ENCODE data around the gene CDK19. TPM values are rescaled to one million over a fixed set of nuclear protein-coding genes. Genes with fewer than 3 reads are reported as not detected.
A peak's percentile ranks its signal among the peaks of the same experiment; 100 is the strongest.
"Not testable (repeated sequence)": the region's sequence is repeated elsewhere in the genome, so short reads cannot be mapped to it uniquely, and the experiment has no call there.

The CDK19 gene
- total and polyA plus RNA-seq, 7 experiments from 2014 or later: 1.3 to 24.4 (median 20.4) TPM

GRCh38 chr6:110728501-110728900 lies 86.8 kb downstream of the CDK19 start:
- Histone ChIP-seq H3K36me3 (ENCODE audit: control insufficient read depth in 2 of 3, insufficient read depth in 3 of 3, low read length in 3 of 3) (no peaks in the 10 kb centered on the region), H3K9me3 (ENCODE audit: control insufficient read depth in 2 of 3, low read length in 3 of 3) (no peaks in the 10 kb centered on the region), H3K4me1 (ENCODE audit: control insufficient read depth in 2 of 2, insufficient read depth in 2 of 2, low read length in 2 of 2) (no peaks in the 10 kb centered on the region), H3K4me3 (ENCODE audit: low read length) (no peak overlapping the region), H3K27me3 (ENCODE audit: control insufficient read depth in 2 of 2, insufficient read depth in 2 of 2, low read length in 2 of 2) (no peaks in the 10 kb centered on the region), H3K27ac (ENCODE audit: low read depth, low read length) (no peak overlapping the region)
- no peaks in the 10 kb centered on the region for H3K9me3 Mint-ChIP-seq
- no peaks in the 10 kb centered on the region for H3K27me3 Mint-ChIP-seq
- ChIA-PET CTCF (no interaction called here), POLR2A (no interaction called here)
- H3K36me3 Mint-ChIP-seq: peaks cover 5 to 24% (median 15%) of the 10 kb centered on the region in 5 donors
- ATAC-seq (no peak), DNase-seq (no peak)
- H3K4me1 Mint-ChIP-seq: peaks cover 0 to 8% (median 0%) of the 10 kb centered on the region in 7 donors
- intact Hi-C loops (cut with micrococcal nuclease): no loop called here
- H3K27ac Mint-ChIP-seq: no peak overlapping the region
- no peak overlapping the region for H3K4me3 Mint-ChIP-seq

DNA sequence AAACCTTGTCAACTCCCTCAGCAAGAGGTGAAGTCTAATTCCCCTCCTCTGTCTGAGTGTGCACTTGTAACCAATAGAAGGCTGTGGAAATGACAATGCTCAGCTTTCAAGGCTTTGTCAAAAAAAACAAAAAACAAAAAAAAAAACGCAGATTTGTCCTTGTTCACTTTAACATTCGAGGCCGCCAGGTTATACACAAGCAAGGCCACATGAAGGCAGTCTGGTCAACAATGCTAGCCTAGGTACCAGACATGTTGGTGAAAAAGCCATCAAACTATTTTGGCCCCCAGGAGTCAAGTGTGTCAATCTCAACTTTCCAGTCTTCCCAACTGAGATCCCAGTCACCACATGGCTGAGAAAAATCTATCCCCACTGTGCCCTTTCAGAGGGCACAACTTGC lies 92.3 kb downstream of the CDK19 start:
- POLR2A ChIA-PET: no interaction called here
- no peaks in the 10 kb centered on the region for H3K27me3 ChIP-seq (ENCODE audit: control insufficient read depth in 2 of 2, insufficient read depth in 2 of 2, low read length in 2 of 2)
- H3K27ac Mint-ChIP-seq: no peak overlapping the region
- CTCF ChIA-PET: no interaction called here
- DNase-seq (no peak), ATAC-seq (no peak)
- H3K4me1 Mint-ChIP-seq: peaks cover 0 to 4% (median 0%) of the 10 kb centered on the region in 7 donors
- no peaks in the 10 kb centered on the region for H3K9me3 Mint-ChIP-seq
- H3K36me3 Mint-ChIP-seq: peaks cover 0 to 22% (median 11%) of the 10 kb centered on the region in 5 donors
- no peak overlapping the region for H3K27ac ChIP-seq (ENCODE audit: low read depth, low read length)
- H3K36me3 ChIP-seq (ENCODE audit: control insufficient read depth in 2 of 3, insufficient read depth in 3 of 3, low read length in 3 of 3): no peaks in the 10 kb centered on the region
- no peaks in the 10 kb centered on the region for H3K9me3 ChIP-seq (ENCODE audit: control insufficient read depth in 2 of 3, low read length in 3 of 3)
- intact Hi-C loops (cut with micrococcal nuclease): no loop called here
- no peaks in the 10 kb centered on the region for H3K4me1 ChIP-seq (ENCODE audit: control insufficient read depth in 2 of 2, insufficient read depth in 2 of 2, low read length in 2 of 2)
- H3K27me3 Mint-ChIP-seq: no peaks in the 10 kb centered on the region
- no peak overlapping the region for H3K4me3 Mint-ChIP-seq
- H3K4me3 ChIP-seq (ENCODE audit: low read length): no peak overlapping the region

DNA sequence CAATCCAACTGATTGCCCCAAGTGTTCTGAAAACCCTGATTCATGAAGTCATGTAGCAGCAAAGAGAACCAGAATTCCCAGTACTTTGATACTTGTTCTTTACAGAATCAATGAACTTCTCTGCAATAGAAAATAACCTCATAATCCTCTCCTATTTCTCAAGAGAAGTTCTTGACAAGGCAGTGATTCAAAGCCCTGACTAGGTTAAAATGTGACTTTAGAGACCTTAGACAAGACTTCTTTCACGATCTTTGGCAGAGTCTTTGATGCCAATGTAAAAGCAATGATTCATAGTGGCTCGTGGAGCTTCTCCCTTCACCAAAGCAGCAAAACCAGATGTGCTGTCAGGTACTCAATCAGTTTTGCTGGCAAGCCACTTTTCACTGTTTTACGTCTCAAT lies 95.2 kb downstream of the CDK19 start:
- H3K27me3 ChIP-seq (ENCODE audit: control insufficient read depth in 2 of 2, insufficient read depth in 2 of 2, low read length in 2 of 2): no peaks in the 10 kb centered on the region
- H3K9me3 Mint-ChIP-seq: no peaks in the 10 kb centered on the region
- DNase-seq (no peak), ATAC-seq (no peak)
- peaks cover 0 to 23% (median 15%) of the 10 kb centered on the region in 5 donors for H3K36me3 Mint-ChIP-seq
- H3K4me1 Mint-ChIP-seq: no peaks in the 10 kb centered on the region
- ChIA-PET POLR2A (no interaction called here), CTCF (no interaction called here)
- no peak overlapping the region for H3K27ac ChIP-seq (ENCODE audit: low read depth, low read length)
- H3K4me3 Mint-ChIP-seq: no peak overlapping the region
- H3K27me3 Mint-ChIP-seq: no peaks in the 10 kb centered on the region
- no peaks in the 10 kb centered on the region for H3K36me3 ChIP-seq (ENCODE audit: control insufficient read depth in 2 of 3, insufficient read depth in 3 of 3, low read length in 3 of 3)
- H3K4me3 ChIP-seq (ENCODE audit: low read length): no peak overlapping the region
- H3K27ac Mint-ChIP-seq: no peak overlapping the region
- H3K9me3 ChIP-seq (ENCODE audit: control insufficient read depth in 2 of 3, low read length in 3 of 3): no peaks in the 10 kb centered on the region
- intact Hi-C loops (cut with micrococcal nuclease): no loop called here
- no peaks in the 10 kb centered on the region for H3K4me1 ChIP-seq (ENCODE audit: control insufficient read depth in 2 of 2, insufficient read depth in 2 of 2, low read length in 2 of 2)

- POLR2A ChIA-PET: interaction anchor here (0.5 to 0.7 kb wide), 2 partner anchors 153 to 270 kb away, joined by 3 to 4 read pairs; no protein-coding TSS in a partner anchor
- H3K36me3 Mint-ChIP-seq: peaks cover 0 to 20% (median 15%) of the 10 kb centered on the region in 5 donors
- H3K36me3 ChIP-seq (ENCODE audit: control insufficient read depth in 2 of 3, insufficient read depth in 3 of 3, low read length in 3 of 3); H3K27ac Mint-ChIP-seq; H3K27ac ChIP-seq (ENCODE audit: low read depth, low read length); DNase-seq; H3K4me3 Mint-ChIP-seq; ATAC-seq; H3K4me1 ChIP-seq (ENCODE audit: control insufficient read depth in 2 of 2, insufficient read depth in 2 of 2, low read length in 2 of 2); intact Hi-C loops (cut with micrococcal nuclease); CTCF ChIA-PET; H3K9me3 Mint-ChIP-seq; H3K9me3 ChIP-seq (ENCODE audit: control insufficient read depth in 2 of 3, low read length in 3 of 3); H3K4me1 Mint-ChIP-seq; H3K4me3 ChIP-seq (ENCODE audit: low read length); H3K27me3 ChIP-seq (ENCODE audit: control insufficient read depth in 2 of 2, insufficient read depth in 2 of 2, low read length in 2 of 2); H3K27me3 Mint-ChIP-seq: not testable (repeated sequence)
Measured at GRCh38 chr6:110719601-110720000, 95.7 kb downstream of the CDK19 start.

DNA sequence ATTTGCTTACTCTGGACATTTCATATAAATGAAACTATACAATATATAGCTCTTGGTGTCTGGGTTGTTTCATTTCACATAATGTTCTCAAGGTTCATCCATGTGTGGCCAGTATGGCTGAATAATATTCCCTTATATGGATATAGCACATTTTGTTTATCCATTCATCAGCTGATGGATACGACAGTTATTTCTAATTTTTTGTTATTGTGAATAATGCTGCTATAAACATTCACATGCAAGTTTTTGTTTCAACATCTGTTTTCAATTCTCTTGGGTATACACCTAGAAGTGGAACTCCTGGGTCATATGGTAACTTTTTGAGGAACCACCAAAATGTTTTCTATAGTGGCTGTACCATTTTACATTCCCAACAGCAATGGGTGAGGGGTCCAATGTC lies 101.1 kb downstream of the CDK19 start:
- Histone ChIP-seq H3K27ac (ENCODE audit: low read depth, low read length) (no peak overlapping the region), H3K27me3 (ENCODE audit: control insufficient read depth in 2 of 2, insufficient read depth in 2 of 2, low read length in 2 of 2) (no peaks in the 10 kb centered on the region), H3K9me3 (ENCODE audit: control insufficient read depth in 2 of 3, low read length in 3 of 3) (no peaks in the 10 kb centered on the region), H3K4me1 (ENCODE audit: control insufficient read depth in 2 of 2, insufficient read depth in 2 of 2, low read length in 2 of 2) (no peaks in the 10 kb centered on the region), H3K4me3 (ENCODE audit: low read length) (no peak overlapping the region), H3K36me3 (ENCODE audit: control insufficient read depth in 2 of 3, insufficient read depth in 3 of 3, low read length in 3 of 3) (no peaks in the 10 kb centered on the region)
- Mint-ChIP-seq H3K4me3 (no peak overlapping the region), H3K27me3 (no peaks in the 10 kb centered on the region), H3K4me1 (peaks cover 0 to 10% (median 0%) of the 10 kb centered on the region in 7 donors), H3K9me3 (peaks cover 0 to 3% (median 0%) of the 10 kb centered on the region in 11 donors), H3K36me3 (peaks cover 0 to 36% (median 23%) of the 10 kb centered on the region in 5 donors), H3K27ac (no peak overlapping the region)
- no peak for DNase-seq
- ChIA-PET CTCF (no interaction called here), POLR2A (no interaction called here)
- intact Hi-C loops (cut with micrococcal nuclease): no loop called here
- ATAC-seq: no peak

- POLR2A ChIA-PET: no interaction called here
- Mint-ChIP-seq H3K27ac (no peak overlapping the region), H3K36me3 (peaks cover 0 to 25% (median 14%) of the 10 kb centered on the region in 5 donors), H3K4me3 (no peak overlapping the region), H3K9me3 (peaks cover 0 to 3% (median 0%) of the 10 kb centered on the region in 11 donors), H3K4me1 (peaks cover 0 to 10% (median 0%) of the 10 kb centered on the region in 7 donors), H3K27me3 (no peaks in the 10 kb centered on the region)
- H3K36me3 ChIP-seq (ENCODE audit: control insufficient read depth in 2 of 3, insufficient read depth in 3 of 3, low read length in 3 of 3): no peaks in the 10 kb centered on the region
- H3K4me1 ChIP-seq (ENCODE audit: control insufficient read depth in 2 of 2, insufficient read depth in 2 of 2, low read length in 2 of 2): no peaks in the 10 kb centered on the region
- no peak for DNase-seq
- no peak overlapping the region for H3K27ac ChIP-seq (ENCODE audit: low read depth, low read length)
- H3K9me3 ChIP-seq (ENCODE audit: control insufficient read depth in 2 of 3, low read length in 3 of 3): no peaks in the 10 kb centered on the region
- H3K27me3 ChIP-seq (ENCODE audit: control insufficient read depth in 2 of 2, insufficient read depth in 2 of 2, low read length in 2 of 2): no peaks in the 10 kb centered on the region
- no peak for ATAC-seq
- H3K4me3 ChIP-seq (ENCODE audit: low read length): no peak overlapping the region
- intact Hi-C loops (cut with micrococcal nuclease): no loop called here
- CTCF ChIA-PET: no interaction called here
Measured at GRCh38 chr6:110712238-110712637, 103.0 kb downstream of the CDK19 start.

DNA sequence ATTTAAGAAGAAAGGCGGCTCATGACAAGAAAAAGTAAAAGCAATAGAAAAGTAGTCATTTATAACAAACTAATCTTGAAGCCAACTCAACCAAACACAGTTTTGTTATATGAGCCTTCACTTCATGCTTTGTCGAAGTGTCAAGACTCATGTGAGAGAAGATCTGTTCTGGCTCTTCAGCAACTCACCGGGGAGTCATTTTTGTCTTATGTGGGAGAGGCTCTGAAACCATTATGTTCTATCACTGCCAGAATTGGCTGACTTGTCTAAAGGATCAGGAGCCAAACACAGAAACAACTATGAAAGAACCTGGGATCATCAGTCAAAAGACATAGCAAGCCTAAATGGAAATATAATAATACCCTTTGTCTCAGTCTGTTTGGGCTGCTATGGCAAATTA lies 105.2 kb downstream of the CDK19 start:
- Mint-ChIP-seq H3K36me3 (peaks cover 0 to 29% (median 17%) of the 10 kb centered on the region in 5 donors), H3K4me1 (peaks cover 0 to 10% (median 0%) of the 10 kb centered on the region in 7 donors)

More for the DNA sequence above, 105.2 kb downstream of the CDK19 start:
- Histone ChIP-seq H3K4me3 (ENCODE audit: low read length) (no peak overlapping the region), H3K27me3 (ENCODE audit: control insufficient read depth in 2 of 2, insufficient read depth in 2 of 2, low read length in 2 of 2) (no peaks in the 10 kb centered on the region), H3K4me1 (ENCODE audit: control insufficient read depth in 2 of 2, insufficient read depth in 2 of 2, low read length in 2 of 2) (no peaks in the 10 kb centered on the region), H3K36me3 (ENCODE audit: control insufficient read depth in 2 of 3, insufficient read depth in 3 of 3, low read length in 3 of 3) (no peaks in the 10 kb centered on the region), H3K27ac (ENCODE audit: low read depth, low read length) (no peak overlapping the region), H3K9me3 (ENCODE audit: control insufficient read depth in 2 of 3, low read length in 3 of 3) (no peaks in the 10 kb centered on the region)
- DNase-seq (no peak), ATAC-seq (no peak)
- ChIA-PET POLR2A (no interaction called here), CTCF (interaction anchor here (1.3 kb wide), 1 partner anchor 20 kb away, joined by 4 read pairs; no protein-coding TSS in a partner anchor)
- H3K4me3 Mint-ChIP-seq: no peak overlapping the region
- intact Hi-C loops (cut with micrococcal nuclease): no loop called here
- H3K9me3 Mint-ChIP-seq: peaks cover 0 to 3% (median 0%) of the 10 kb centered on the region in 11 donors
- peak overlapping the region in 1 of 9 donors; percentile 37 for H3K27ac Mint-ChIP-seq
- H3K27me3 Mint-ChIP-seq: no peaks in the 10 kb centered on the region
